Amygdala (tissue), 56 donors: ENCODE results near the gene SNRNP70.

Experiments used
- DNase-seq, 56 donors: peaks; one replicate each; lab custom pipeline; 2025; lab: John Stamatoyannopoulos, UW

Gene SNRNP70

GRCh38 chr19:49061445-49061844 is 23.8 kb upstream of the SNRNP70 start:
- no peak for DNase-seq

GRCh38 chr19:49064029-49064629 is 21.1 kb upstream of the SNRNP70 start:
- DNase-seq: no peak

GRCh38 chr19:49064768-49065611 is 20.3 kb upstream of the SNRNP70 start, which contains the start of gene NTF4:
TSS of gene NTF4 (minus strand) at chr19:49064818. CDS start at chr19:49061997, 2,821 bp downstream.
- no peak for DNase-seq

GRCh38 chr19:49065905-49066512 is 19.2 kb upstream of the SNRNP70 start:
- no peak for DNase-seq

GRCh38 chr19:49067554-49067953 is 17.7 kb upstream of the SNRNP70 start:
- DNase-seq: no peak

- no peak for DNase-seq
These were observed 16.2 kb upstream of the SNRNP70 start for GRCh38 chr19:49069026-49069425.

GRCh38 chr19:49070416-49070815 is 14.8 kb upstream of the SNRNP70 start:
- no peak for DNase-seq

GRCh38 chr19:49071860-49072547 is 13.2 kb upstream of the SNRNP70 start:
- no peak for DNase-seq

GRCh38 chr19:49073514-49074378 is 11.5 kb upstream of the SNRNP70 start:
- DNase-seq: no peak

GRCh38 chr19:49074869-49075268 is 10.4 kb upstream of the SNRNP70 start:
- DNase-seq: peak in 33 of 56 donors; percentile 2 to 73 (median 32)

GRCh38 chr19:49080392-49080791 is 4.9 kb upstream of the SNRNP70 start:
- no peak for DNase-seq

- DNase-seq: no peak
These were observed 4.0 kb upstream of the SNRNP70 start for GRCh38 chr19:49081273-49081672.

GRCh38 chr19:49084206-49085019 is 838 bp upstream of the SNRNP70 start:
- peak in 1 of 56 donors; percentile 53 for DNase-seq

GRCh38 chr19:49085868-49086232 is 599 bp downstream of the SNRNP70 start:
- DNase-seq: peak in 1 of 56 donors; percentile 12

- no peak for DNase-seq
These were observed 1.0 kb downstream of the SNRNP70 start for GRCh38 chr19:49086296-49086695.

- DNase-seq: no peak
These were observed 6.3 kb downstream of the SNRNP70 start for GRCh38 chr19:49091391-49092038.

- DNase-seq: no peak
These were observed 7.4 kb downstream of the SNRNP70 start for GRCh38 chr19:49092686-49093085.
